Tibial artery (tissue), 4 donors: Measurements from ENCODE around the gene BNIP5.

Experiments used
- DNase-seq, 2 donors: peaks; one replicate each; pipeline ENCODE4 v3.0.0-alpha.2; 2019
- H3K27ac ChIP-seq, 2 donors: fragments of 200-600 bp; sonication (generic) in 1 of 2; 1 replicate in 1 of 2; 2 replicates in 1 of 2; pipeline ENCODE4 v1.5.1; 2018 to 2019; ENCODE audit warnings: mild to moderate bottlenecking in 1 of 2
- H3K27me3 ChIP-seq, 2 donors: fragments of 200-600 bp; sonication (generic) in 1 of 2; one replicate each; pipeline versions ENCODE4 v1.5.1 to v1.6.0; 2016 to 2019
- H3K36me3 ChIP-seq, 3 donors: fragments of 200-600 bp; sonication (generic) in 2 of 3; one replicate each; pipeline ENCODE4 v1.5.1; 2016 to 2019; ENCODE audit warnings: mild to moderate bottlenecking in 2 of 3
- H3K4me1 ChIP-seq, 4 donors: fragments of 200-600 bp; sonication (generic) in 2 of 4; 1 replicate in 3 of 4; 2 replicates in 1 of 4; pipeline ENCODE4 v1.5.1; 2016 to 2019
- H3K4me3 ChIP-seq, 2 donors: fragments of 200-600 bp; sonication (generic) in 1 of 2; 1 replicate in 1 of 2; 2 replicates in 1 of 2; pipeline ENCODE4 v1.5.1; 2018 to 2019; ENCODE audit warnings: mild to moderate bottlenecking in 2 of 2
- H3K9me3 ChIP-seq, 3 donors: fragments of 200-600 bp; sonication (generic) in 1 of 3; one replicate each; pipeline ENCODE4 v1.5.1; 2016 to 2019
- intact Hi-C: fragments of 100-400 bp; cut with DNase I; formaldehyde crosslinking; loops from one replicate; pipeline ENCODE4 v1.15.0; 2023; ENCODE audit warnings: low total_unique reads
- TF ChIP-seq, protein P1 (sequence below), 2 experiments: fragments of 200-600 bp in 1 of 2; fragments of 450-650 bp in 1 of 2; IDR thresholded peaks; one replicate each; pipeline ENCODE4 v1.5.1; 2017 to 2019; ENCODE audit warnings: antibody characterized with exemption in 2 of 2, mild to moderate bottlenecking in 1 of 2, moderate library complexity in 1 of 2

BNIP5 gene

DNA sequence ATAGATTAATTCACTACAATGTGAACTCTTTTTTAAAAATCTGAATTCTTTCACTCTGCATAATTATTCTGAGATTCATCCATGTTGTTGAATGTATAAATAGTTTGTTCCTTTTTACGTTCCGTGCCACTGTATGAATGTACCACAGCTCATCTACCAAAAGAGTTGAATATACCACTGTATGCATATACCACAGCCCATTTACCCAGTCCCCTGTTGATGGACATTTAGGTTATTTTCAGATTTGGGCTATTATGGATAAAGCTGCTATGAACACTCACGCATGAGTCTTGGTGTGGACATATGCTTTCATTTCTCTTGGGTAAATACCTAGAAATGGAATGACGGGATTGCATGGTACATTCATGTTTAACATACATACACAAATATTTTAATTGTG lies 38.7 kb downstream of the BNIP5 start:
- TF ChIP-seq, protein P1, sequence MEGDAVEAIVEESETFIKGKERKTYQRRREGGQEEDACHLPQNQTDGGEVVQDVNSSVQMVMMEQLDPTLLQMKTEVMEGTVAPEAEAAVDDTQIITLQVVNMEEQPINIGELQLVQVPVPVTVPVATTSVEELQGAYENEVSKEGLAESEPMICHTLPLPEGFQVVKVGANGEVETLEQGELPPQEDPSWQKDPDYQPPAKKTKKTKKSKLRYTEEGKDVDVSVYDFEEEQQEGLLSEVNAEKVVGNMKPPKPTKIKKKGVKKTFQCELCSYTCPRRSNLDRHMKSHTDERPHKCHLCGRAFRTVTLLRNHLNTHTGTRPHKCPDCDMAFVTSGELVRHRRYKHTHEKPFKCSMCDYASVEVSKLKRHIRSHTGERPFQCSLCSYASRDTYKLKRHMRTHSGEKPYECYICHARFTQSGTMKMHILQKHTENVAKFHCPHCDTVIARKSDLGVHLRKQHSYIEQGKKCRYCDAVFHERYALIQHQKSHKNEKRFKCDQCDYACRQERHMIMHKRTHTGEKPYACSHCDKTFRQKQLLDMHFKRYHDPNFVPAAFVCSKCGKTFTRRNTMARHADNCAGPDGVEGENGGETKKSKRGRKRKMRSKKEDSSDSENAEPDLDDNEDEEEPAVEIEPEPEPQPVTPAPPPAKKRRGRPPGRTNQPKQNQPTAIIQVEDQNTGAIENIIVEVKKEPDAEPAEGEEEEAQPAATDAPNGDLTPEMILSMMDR (IDR thresholded peaks at IDR 0.05) = no peak
- DNase-seq = no peak
- H3K27ac ChIP-seq = no peak overlapping the region
- H3K9me3 ChIP-seq = no peaks in the 10 kb centered on the region
- H3K36me3 ChIP-seq = no peaks in the 10 kb centered on the region
- H3K4me3 ChIP-seq = no peak overlapping the region
- H3K4me1 ChIP-seq = peaks cover 0 to 13% (median 5%) of the 10 kb centered on the region in 4 donors
- H3K27me3 ChIP-seq = peaks cover 0 to 22% of the 10 kb centered on the region in 2 donors
- intact Hi-C loops = no loop called here

DNA sequence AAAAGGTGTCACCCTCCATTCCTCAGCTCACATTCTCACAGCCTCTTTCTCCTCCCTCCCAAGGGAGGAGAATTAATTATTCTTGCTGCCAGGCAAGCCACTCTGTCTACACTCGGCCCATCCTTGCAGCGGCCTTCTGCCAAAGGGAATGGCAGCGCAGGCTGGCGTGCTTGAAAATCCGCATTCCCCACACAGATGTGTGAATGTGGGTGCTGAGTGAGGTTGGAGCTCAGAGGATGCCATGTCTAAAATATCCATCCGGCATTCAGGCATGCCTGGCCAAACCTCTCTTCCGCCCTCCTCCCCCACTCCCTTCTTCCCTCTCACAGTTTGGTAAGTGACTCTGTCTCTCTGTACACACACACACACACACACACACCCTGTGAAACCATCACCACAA lies 39.2 kb downstream of the BNIP5 start:
- peaks cover 0 to 10% (median 4%) of the 10 kb centered on the region in 4 donors for H3K4me1 ChIP-seq
- DNase-seq = no peak
- intact Hi-C loops = no loop called here
- no peak overlapping the region for H3K4me3 ChIP-seq
- H3K27ac ChIP-seq = no peak overlapping the region
- TF ChIP-seq, protein P1 (IDR thresholded peaks at IDR 0.05) = no peak
- no peaks in the 10 kb centered on the region for H3K36me3 ChIP-seq
- H3K27me3 ChIP-seq = peaks cover 0 to 27% of the 10 kb centered on the region in 2 donors
- H3K9me3 ChIP-seq = no peaks in the 10 kb centered on the region

DNA sequence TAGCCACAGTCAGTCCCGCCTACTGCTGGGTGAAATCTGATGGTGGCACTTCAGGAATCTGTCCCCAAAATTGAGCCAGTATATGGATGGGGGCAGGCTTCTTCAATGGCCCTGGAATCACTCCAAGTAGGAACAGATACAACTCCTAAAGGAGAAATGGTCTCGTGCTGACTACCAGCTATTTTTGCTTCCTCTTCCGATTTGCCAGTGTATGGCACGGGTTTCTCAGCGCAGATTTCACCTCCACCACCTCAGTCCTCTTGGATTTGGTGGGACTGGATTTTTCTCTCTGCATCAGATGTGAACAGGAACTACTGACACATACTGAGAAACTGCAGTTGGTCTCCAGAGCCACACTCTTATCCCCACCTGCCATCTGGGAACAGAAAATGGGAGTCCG lies 39.6 kb downstream of the BNIP5 start:
- peaks cover 0 to 28% of the 10 kb centered on the region in 2 donors for H3K27me3 ChIP-seq
- intact Hi-C loops = no loop called here
- no peaks in the 10 kb centered on the region for H3K36me3 ChIP-seq
- H3K4me3 ChIP-seq = no peak overlapping the region
- no peak for DNase-seq
- TF ChIP-seq, protein P1 (IDR thresholded peaks at IDR 0.05) = no peak
- no peak overlapping the region for H3K27ac ChIP-seq
- H3K4me1 ChIP-seq = peaks cover 0 to 7% (median 2%) of the 10 kb centered on the region in 4 donors
- no peaks in the 10 kb centered on the region for H3K9me3 ChIP-seq

DNA sequence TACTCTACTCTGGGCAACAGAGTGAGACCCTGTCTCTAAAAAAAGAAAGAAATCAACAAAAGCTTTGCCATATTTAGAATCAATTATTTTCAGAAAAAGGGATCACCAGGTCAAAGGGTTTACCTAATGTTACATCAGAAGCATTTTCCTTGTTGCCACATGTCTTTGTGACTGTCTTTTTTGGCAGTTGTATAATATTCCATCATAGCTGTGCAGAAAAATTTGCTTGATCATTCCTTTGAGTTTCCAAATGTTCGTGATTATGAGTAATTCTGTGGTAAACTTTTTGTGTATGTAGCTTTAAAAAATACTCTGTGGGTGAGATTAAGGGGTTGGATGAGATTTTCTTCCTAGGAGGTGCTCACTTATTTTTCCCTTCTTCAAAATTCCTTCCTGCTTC lies 40.4 kb downstream of the BNIP5 start:
- Histone ChIP-seq H3K27ac (no peak overlapping the region), H3K4me1 (no peaks in the 10 kb centered on the region), H3K36me3 (no peaks in the 10 kb centered on the region), H3K4me3 (no peak overlapping the region), H3K27me3 (peaks cover 0 to 31% of the 10 kb centered on the region in 2 donors), H3K9me3 (no peaks in the 10 kb centered on the region)
- TF ChIP-seq, protein P1 (IDR thresholded peaks at IDR 0.05) = no peak
- intact Hi-C loops = no loop called here
- DNase-seq = no peak

DNA sequence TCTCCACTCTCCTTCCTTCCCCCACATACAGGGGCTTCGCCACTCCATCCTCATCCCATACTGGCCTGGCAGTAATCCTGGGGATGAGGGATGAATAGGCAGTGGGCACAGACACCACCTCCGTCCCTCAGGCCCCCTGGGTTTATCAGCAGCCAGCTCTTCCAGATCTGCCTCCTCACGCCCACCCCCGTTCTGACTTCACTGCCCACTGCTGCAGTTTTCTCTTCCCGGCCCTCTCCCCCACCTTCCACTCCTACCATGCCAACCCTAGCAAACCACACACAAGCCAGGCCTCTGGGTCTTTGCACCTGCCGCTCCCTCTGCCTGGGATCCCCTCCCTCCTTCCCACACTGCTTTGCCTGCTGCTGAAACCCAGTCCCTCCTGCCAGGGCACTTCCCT lies 44.5 kb downstream of the BNIP5 start:
- intact Hi-C loops = no loop called here
- no peaks in the 10 kb centered on the region for H3K36me3 ChIP-seq
- peaks cover 0 to 34% of the 10 kb centered on the region in 2 donors for H3K27me3 ChIP-seq
- H3K9me3 ChIP-seq = no peaks in the 10 kb centered on the region
- no peak overlapping the region for H3K27ac ChIP-seq
- TF ChIP-seq, protein P1 (IDR thresholded peaks at IDR 0.05) = no peak
- no peak for DNase-seq
- H3K4me3 ChIP-seq = no peak overlapping the region
- H3K4me1 ChIP-seq = no peaks in the 10 kb centered on the region
